ENCODE data around the gene GRID1. TPM values are rescaled to one million over a fixed set of nuclear protein-coding genes. Genes with fewer than 3 reads are reported as not detected.

GRID1 gene
- total RNA-seq, 1 experiment from 2014 or later: 0.53 TPM

DNA sequence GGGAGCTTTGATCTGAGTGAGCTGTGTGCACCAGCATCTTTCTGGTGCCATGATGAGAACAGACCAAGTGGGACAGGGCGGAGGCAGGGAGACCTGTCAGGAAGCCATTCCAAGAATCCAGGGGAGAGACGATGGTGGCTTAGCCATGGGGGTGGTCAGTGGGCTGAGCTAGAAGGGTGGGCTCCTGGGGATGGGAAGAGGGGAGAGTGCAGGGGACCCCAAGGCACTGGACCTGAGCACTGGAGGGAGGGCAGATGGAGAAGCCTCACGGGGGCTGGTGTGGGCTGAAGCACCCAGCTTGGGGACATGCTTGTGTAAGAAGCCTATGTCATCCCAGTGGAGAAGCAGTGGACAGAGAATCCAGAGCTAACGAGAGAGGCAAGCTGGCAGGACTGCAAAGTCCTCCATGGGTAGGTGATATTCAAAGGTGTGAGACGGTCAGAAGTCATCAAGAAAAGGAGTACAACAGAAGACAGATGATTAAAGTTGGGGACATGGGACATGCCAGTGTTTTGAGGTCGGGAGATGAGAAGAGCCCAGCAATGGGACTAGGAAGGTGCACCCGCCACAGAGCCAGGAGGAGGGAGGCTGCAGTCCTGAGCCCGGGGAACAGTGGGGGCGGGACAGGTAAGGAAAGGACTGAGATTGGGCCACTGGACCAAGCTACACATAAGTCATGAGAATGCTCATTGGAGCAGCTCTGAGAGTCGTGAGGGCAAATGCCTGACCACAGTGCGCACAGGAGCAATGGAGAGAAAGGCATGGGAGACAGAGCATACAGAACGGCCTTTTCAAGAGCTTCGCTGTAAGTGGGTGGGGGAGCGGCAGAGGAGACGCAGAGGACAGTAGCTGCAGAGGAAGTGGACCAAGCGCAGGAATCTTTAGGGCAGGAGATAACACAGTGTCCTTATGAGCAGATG lies 72.0 kb downstream of the GRID1 start:
- in situ Hi-C loops (cut with HindIII; ENCODE audit: low pct_unique_long_range_greater_than_20kb, low sequenced_read_pairs): no loop called here
- no peak for DNase-seq (ENCODE audit: low read depth, low spot score)

DNA sequence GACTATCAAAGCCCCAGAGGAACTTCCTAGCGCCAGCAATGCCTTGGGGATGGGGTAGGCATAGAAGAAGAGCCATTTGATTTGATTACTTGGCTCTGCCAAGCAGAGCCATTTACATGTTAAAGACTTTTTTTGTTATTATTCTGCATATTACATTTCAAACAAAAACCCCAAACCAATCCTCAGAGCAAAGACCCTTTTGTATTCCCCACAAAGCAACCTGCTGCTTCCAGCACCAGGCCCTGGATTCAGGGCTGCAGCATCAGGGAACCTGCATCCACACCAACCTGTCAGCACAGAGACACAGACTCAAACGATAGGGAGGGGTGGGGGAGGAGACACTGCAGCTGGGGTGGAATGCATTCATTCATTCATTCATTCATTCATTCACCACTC lies 73.2 kb downstream of the GRID1 start:
- in situ Hi-C loops (cut with HindIII; ENCODE audit: low pct_unique_long_range_greater_than_20kb, low sequenced_read_pairs): no loop called here
- DNase-seq (ENCODE audit: low read depth, low spot score): no peak

DNA sequence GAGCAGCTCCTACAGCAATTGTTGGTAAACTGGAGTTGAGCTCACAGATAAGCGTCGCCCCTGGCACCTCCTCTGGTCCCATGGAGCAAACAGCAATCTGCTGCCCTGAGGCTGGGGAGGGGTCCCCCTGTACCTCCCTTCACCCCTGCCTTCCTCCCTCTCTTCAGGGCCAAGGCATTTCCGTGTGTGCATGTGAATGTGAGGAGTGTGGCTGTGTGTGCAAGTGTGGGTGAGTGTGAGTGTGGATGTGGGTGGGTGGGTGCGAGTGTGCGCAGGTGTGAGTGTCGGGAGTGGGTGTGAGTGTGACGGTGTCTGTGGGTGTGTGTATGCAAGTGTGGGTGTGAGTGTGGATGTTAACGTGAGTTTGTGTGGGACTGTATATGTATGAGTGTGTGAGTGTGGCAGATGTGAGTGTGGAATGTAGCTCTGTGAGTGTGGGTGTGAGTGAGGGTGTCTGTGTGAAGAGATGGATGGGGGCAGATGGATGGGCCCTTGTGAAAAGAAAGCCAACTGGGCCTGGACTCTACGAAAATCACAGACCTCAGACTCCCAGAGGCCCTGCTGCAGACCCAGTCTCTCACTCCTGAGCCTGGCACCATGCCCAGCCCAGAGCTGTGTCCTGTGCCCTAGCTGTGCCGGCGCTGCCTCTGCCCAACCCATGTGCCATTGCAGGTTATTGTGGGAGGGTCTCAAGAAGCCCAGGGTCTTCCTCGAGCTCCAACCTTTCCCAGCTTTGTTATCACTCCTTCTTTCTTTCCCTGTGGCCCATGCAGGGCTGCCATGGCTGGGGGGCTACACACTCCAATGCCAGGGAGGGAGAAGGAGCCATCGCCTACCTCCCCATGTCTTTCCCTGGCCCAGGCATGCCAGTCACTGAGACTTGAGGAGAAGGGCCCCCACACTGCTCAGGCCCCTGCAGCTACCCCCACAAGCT lies 73.9 kb downstream of the GRID1 start:
- no peak for DNase-seq (ENCODE audit: low read depth, low spot score)
- in situ Hi-C loops (cut with HindIII; ENCODE audit: low pct_unique_long_range_greater_than_20kb, low sequenced_read_pairs): no loop called here

DNA sequence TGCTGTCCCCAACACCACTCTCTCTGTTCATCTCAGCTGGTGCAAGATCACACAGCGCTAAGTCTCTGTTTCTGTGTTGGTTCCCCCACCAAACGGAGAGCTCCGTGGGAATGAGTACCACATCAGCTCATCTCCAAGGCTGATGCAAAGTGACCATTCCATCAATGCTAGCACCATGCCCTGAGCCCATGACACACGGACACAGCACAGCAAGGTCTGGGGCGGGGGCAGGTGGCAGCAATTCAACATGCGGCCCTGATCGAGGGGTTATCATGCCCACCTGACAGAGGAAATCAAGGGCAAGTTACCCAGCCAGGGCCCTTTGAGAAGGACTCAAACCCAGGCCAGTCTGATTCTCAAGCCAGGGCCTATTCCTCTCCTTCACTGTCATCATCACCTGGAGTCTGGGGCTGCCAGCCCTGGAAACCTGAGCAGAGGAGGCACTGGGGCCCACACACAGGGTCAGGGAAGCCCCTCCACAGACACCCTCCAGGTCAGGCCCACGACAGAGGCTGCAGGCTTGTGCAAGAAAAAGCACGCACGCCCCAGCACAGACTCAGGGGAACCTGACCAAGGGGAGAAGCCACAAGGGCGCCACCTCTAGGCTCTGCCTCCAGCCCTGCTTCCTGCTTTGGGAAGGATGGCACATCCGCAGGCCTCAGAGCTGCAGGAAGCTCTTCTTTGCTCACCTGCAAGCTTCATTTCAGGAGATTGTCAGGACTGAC lies 74.8 kb downstream of the GRID1 start:
- in situ Hi-C loops (cut with HindIII; ENCODE audit: low pct_unique_long_range_greater_than_20kb, low sequenced_read_pairs): no loop called here
- peak; percentile 1 for DNase-seq (ENCODE audit: low read depth, low spot score)

DNA sequence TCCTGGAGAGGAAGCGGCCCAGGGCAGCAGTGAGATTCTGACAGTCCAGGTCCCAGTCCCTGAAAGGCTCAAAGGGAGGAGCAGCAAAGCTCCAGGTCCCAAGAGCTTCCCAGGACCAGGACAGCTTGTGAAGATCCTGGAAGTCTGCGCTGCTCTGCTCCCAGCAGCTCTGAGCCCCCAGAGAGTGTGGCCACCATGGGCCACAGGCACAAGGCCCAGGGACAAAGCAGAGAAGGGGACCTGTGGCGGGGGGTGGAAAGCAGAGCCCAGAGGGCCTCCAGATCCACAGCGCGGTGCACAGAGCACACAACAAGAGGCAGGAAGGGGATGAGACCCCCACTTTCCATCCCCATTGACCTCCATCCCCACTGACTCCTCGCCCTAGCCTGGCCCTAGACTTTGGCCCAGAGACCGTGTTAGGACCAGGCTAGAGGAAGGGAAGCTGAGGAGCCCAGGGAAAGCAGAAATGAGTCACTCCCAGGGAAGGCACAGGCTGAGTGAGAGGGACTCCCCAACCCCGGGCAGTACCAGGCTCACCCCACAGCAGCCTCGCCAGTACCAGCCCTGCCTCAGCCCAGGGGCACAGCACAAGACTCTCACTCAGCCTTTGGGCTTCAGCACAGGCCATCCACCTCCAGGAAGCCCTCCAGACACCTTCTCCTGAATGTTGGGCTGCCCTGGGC lies 75.5 kb downstream of the GRID1 start:
- in situ Hi-C loops (cut with HindIII; ENCODE audit: low pct_unique_long_range_greater_than_20kb, low sequenced_read_pairs): no loop called here
- DNase-seq (ENCODE audit: low read depth, low spot score): no peak

DNA sequence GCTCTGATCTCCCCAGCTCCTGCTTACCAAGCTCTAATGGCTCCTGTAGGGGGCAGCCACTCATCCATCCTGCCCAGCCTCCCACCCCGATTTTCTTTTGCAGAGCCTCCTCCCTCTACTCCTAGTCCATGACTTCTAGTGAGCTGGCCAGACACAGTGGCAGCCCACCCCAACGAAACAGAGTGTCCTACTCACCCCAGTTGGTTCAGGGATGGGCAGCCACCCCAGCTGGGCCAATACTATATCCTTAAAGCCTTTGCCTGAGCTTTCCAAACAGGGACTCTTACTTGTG lies 77.1 kb downstream of the GRID1 start:
- peak; percentile 7 for DNase-seq (ENCODE audit: low read depth, low spot score)
- in situ Hi-C loops (cut with HindIII; ENCODE audit: low pct_unique_long_range_greater_than_20kb, low sequenced_read_pairs): no loop called here

DNA sequence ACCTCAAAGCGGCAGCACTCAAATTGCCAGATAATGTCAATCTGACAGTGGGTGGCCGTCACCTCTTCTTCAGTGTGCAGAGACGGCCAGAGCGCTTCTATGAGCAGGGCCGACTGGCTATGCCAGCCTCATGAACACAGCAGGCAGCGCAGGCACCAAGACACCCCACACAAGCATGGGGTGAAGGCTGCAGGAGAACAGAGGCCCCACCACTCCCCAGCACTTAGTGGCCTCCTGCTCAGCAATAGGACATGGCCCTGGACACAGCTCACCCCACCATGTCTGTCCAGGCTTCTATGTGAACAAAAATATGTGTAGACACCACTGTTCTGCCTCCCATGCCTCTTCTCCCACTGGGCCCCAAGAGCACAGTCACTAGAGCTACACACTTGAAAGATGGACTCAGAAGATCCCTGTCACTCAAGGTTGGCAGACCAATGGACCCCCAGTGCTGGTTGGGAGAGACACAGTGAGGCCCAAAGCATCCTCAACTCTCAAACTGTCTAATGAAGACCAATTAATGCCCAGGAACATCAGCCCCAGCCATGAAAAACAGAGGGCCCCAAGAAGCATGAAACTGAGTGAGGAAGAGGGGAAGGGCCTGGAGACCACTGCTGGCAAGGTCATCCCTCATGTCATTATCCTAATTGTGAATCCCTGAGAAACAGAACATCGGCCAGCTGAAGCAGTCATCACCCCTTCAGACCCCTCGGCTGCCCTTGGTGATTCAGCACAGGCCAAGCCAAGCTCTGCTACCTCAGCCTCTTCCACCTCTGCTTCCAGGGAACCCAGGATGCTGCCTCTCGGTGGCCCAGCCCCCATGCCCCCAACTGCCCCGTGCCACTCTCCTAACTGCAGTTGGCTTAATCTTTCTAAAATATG lies 77.7 kb downstream of the GRID1 start:
- in situ Hi-C loops (cut with HindIII; ENCODE audit: low pct_unique_long_range_greater_than_20kb, low sequenced_read_pairs): no loop called here
- no peak for DNase-seq (ENCODE audit: low read depth, low spot score)

DNA sequence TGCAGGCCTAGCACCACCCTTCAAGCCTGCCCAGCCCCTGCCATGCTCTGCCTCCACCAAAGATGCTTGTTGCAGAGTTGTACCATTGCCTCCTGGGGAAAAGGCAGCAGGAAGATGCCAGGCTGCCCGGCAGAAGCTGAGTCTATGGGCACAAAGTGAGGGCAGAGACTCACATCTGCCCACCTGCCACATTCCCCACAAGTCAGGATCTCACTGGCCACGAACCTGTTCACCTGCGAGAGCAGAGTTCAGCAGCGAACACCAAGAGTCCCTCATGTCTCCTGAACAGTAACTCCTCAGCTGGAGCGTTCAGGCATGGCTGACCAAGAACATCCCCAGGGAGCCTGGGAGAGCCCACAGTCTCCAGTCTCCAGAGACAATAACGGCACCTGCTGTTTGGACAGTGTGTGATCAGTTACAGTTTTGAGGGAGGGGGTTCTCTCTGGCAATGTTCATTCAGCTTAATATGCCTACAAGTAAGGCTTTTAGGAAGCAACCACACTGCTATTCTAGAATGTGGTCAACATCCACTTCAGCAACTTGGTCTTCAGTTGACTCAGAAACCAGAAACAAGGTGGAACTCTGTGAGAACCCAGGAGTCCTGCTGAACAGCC lies 78.5 kb downstream of the GRID1 start:
- no peak for DNase-seq (ENCODE audit: low read depth, low spot score)
- in situ Hi-C loops (cut with HindIII; ENCODE audit: low pct_unique_long_range_greater_than_20kb, low sequenced_read_pairs): no loop called here

DNA sequence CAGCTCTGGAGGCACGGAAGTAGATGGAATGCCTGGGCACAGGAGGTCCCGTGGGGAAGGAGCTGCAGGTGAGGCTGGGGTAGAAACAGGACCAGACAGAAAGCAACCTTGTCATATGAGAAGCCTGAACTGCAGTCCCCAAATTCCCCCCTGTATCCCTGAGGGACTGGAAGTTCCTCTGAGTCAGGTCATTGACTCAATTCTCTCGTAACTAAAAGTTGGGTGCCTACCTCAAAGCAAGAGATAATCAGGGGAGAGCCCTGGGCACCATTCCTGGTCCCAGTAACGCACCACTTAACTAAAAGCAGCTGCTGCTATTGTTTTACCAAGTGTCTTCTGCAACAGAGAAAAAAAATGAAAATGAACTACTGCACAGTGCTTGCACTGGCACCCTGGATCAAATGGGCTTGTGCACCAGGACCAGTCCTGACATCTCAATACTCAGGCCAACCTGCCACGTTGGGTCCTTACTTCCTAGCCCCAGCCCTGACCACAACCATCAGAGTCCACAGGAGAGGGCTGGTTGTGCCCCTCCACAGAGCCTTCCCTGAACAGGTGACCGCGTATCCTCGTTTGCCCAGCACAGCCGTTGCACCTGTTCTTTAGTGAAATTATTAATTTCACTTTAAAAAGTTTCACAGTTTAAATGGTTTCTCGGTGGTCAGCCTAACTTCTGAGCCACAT lies 79.3 kb downstream of the GRID1 start:
- in situ Hi-C loops (cut with HindIII; ENCODE audit: low pct_unique_long_range_greater_than_20kb, low sequenced_read_pairs): no loop called here
- no peak for DNase-seq (ENCODE audit: low read depth, low spot score)

DNA sequence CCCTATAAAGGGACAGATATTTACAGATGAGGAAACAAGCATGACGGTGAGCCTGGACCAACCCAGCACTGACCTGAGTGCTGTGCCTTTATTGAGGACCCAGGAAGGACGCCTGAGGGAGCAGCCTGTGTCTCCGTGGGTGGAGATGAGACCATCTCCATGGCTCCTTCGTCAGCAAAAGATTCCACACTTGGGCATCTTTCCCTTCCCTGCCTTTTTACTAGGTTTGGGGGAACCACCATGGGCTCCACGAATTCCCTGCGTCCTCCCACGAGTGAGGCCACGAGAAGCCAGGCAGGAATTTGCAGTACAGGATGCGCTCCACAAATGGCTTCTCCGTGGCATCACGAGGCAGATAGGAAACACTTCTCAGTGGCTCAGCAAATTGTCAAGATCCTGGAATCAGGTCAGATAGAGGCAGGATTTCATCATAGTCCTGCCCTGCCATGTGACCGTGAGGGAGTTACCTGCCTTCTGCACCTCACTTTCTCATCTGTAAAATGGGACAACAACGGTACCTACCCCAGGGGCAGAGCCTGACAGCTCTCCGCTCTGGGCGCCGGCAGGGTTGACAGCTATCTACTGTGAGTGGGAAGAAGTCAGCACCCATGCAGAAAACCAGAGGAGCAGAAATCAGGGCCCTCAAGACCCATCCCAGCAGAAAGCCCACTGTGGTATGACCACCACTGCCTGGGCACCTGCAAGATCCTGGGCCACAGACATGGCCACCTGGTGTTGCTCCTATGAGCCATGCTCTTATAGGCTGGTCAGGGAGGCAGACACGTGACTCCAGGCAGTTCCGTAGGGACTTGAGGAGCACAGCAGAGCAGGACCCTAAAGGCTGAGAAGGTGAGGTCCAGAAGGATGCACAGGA lies 80.1 kb downstream of the GRID1 start:
- DNase-seq (ENCODE audit: low read depth, low spot score): no peak
- in situ Hi-C loops (cut with HindIII; ENCODE audit: low pct_unique_long_range_greater_than_20kb, low sequenced_read_pairs): no loop called here

DNA sequence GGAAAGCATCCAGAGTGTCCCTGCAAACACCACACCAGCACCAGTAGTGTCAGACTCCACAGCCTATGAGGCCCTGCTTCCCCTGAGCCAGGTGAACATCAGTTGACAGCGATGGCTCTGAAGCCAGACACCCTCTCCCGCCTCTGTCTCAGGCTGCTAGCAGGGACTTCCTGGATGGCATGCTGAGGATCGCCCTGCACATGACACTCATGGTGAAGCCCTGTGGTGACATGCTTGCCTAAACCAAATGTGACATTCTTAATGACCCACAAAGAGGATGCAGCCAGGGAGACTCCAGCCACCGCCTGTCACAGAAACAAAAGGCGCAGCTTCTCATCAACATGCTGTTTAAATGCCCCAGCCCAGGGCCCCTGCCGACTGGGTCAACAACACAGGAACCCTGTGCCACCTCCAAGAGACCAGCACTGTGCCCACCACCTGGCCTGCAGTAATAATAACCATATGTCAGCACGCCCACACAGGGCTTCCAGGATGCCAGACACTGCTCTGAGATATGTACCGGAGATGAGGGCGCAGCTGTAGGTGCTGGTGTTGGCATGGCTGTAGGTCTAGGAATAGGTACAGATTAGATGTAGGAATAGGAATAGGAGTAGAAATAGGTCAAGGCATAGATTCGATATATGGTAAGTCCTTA lies 81.3 kb downstream of the GRID1 start:
- no peak for DNase-seq (ENCODE audit: low read depth, low spot score)

DNA sequence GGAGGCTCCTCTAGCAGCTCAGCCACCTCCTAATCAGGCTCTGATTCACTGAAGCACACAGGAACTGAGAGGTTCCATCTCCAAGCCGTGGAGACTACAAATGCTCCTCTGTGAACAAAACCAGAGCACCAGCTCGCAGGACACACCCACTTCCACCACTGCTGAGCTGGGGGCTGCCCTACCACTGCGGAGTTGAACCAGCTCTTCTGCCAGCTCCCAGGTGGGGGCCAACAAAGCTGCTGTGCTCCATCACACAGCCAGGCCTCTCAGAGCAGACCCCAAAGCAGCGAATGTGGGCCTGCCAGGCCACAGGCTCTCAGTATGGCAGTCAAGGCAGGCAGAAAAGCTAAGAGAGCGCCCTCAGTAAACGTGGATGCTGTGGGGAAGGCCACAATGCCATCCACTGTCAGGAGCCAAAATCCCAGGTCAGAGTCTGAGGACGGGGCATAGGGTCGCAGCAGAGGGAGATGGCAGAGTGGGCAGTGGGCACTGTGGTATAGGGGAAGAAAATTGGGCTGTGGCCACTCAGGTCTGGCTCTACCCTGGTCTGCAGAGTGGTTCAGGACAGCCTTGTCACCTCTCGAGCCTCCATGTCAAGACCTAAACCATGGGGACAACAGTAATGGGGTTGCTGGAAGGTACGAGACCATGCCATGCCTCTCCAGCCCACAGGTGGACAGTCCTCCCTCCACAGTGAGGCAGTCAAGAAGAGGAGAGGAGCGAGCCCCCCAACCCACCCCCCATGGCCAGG lies 82.1 kb downstream of the GRID1 start:
- DNase-seq (ENCODE audit: low read depth, low spot score): no peak
- in situ Hi-C loops (cut with HindIII; ENCODE audit: low pct_unique_long_range_greater_than_20kb, low sequenced_read_pairs): no loop called here

More for the DNA sequence above, 81.3 kb downstream of the GRID1 start:
- in situ Hi-C loops (cut with HindIII; ENCODE audit: low pct_unique_long_range_greater_than_20kb, low sequenced_read_pairs): no loop called here

DNA sequence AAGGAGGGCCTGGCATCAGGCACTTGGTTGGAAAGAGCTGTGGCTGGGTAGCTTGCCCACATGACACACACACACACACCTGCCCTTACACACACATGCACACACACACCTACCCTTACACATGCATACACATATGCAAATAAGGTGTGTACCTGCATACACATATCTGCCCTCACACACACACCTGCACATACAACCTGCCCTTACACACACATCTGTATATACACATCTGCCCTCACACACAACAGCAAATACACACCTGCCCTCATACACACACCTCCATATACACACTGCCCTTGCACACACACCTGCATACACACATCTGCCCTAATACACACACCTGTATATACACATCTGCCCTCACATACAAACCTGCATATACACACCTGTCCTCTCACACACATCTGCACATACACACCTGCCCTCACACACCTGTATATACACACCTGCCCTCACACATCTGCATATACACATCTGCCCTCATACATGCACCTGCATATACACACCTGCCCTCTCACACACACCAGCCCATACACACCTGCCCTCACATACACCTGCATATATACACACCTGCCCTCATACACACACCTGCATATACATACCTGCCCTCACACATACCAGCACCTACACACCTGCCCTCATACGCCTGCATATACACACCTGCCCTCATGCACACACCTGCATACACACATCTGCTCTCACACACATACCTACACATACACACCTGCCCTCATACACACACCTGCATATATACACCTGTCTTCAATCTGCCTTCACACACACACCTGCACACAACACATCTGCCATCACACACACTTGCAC lies 82.9 kb downstream of the GRID1 start:
- in situ Hi-C loops (cut with HindIII; ENCODE audit: low pct_unique_long_range_greater_than_20kb, low sequenced_read_pairs): no loop called here
- DNase-seq (ENCODE audit: low read depth, low spot score): no peak
